ENCODE measurements around the gene SCP2.

GRCh38 chr1:53076721-53077598, 149.9 kb downstream of the SCP2 start:
- TF ChIP-seq, protein P1, sequence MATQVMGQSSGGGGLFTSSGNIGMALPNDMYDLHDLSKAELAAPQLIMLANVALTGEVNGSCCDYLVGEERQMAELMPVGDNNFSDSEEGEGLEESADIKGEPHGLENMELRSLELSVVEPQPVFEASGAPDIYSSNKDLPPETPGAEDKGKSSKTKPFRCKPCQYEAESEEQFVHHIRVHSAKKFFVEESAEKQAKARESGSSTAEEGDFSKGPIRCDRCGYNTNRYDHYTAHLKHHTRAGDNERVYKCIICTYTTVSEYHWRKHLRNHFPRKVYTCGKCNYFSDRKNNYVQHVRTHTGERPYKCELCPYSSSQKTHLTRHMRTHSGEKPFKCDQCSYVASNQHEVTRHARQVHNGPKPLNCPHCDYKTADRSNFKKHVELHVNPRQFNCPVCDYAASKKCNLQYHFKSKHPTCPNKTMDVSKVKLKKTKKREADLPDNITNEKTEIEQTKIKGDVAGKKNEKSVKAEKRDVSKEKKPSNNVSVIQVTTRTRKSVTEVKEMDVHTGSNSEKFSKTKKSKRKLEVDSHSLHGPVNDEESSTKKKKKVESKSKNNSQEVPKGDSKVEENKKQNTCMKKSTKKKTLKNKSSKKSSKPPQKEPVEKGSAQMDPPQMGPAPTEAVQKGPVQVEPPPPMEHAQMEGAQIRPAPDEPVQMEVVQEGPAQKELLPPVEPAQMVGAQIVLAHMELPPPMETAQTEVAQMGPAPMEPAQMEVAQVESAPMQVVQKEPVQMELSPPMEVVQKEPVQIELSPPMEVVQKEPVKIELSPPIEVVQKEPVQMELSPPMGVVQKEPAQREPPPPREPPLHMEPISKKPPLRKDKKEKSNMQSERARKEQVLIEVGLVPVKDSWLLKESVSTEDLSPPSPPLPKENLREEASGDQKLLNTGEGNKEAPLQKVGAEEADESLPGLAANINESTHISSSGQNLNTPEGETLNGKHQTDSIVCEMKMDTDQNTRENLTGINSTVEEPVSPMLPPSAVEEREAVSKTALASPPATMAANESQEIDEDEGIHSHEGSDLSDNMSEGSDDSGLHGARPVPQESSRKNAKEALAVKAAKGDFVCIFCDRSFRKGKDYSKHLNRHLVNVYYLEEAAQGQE (IDR thresholded peaks at IDR 0.05; ENCODE audit: low read depth): no peak
- TF ChIP-seq TAF1 (IDR thresholded peaks at IDR 0.05; ENCODE audit: low read depth): no peak
- TF ChIP-seq MAX (IDR thresholded peaks at IDR 0.05): no peak
- TF ChIP-seq EP300 (IDR thresholded peaks at IDR 0.05; ENCODE audit: borderline replicate concordance): no peak
- TF ChIP-seq CEBPB (IDR thresholded peaks at IDR 0.05): no peak
- no peak for TF ChIP-seq CREB1 (IDR thresholded peaks at IDR 0.05; ENCODE audit: low read depth)
- TF ChIP-seq RAD21 (IDR thresholded peaks at IDR 0.05; ENCODE audit: low read depth): no peak
- TF ChIP-seq, protein P2, sequence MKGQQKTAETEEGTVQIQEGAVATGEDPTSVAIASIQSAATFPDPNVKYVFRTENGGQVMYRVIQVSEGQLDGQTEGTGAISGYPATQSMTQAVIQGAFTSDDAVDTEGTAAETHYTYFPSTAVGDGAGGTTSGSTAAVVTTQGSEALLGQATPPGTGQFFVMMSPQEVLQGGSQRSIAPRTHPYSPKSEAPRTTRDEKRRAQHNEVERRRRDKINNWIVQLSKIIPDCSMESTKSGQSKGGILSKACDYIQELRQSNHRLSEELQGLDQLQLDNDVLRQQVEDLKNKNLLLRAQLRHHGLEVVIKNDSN (IDR thresholded peaks at IDR 0.05): no peak
- no peak for TF ChIP-seq EGR1 (IDR thresholded peaks at IDR 0.05)
- TF ChIP-seq NFIC (IDR thresholded peaks at IDR 0.05): no peak
- TF ChIP-seq YY1 (IDR thresholded peaks at IDR 0.05; ENCODE audit: low read depth): no peak
- TF ChIP-seq TCF12 (IDR thresholded peaks at IDR 0.05; ENCODE audit: low read depth): no peak
- TF ChIP-seq TEAD4 (IDR thresholded peaks at IDR 0.05): no peak
- TF ChIP-seq ZBTB7A (IDR thresholded peaks at IDR 0.05; ENCODE audit: low read depth): no peak

All from Ishikawa (cell line).